K562 (cell line): ENCODE data around the gene PPP4C. TPM values are rescaled to one million over a fixed set of nuclear protein-coding genes. Genes with fewer than 3 reads are reported as not detected.

Experiments
- CBX3 ChIP-seq, 2 experiments: IDR thresholded peaks; 1 replicate in 1 of 2; 2 replicates in 1 of 2; pipeline ENCODE4 v1.6.1; 2012; ENCODE audit warnings: inconsistent platforms in 2 of 2, low read length in 2 of 2, borderline replicate concordance in 1 of 2, control low read depth in 1 of 2
- FOXP1 ChIP-seq: sonication (generic); formaldehyde crosslinking; IDR thresholded peaks from 2 replicates; pipeline ENCODE4 v1.8.0; 2022; ENCODE audit warnings: mild to moderate bottlenecking, missing genetic modification reagents
- MXI1 ChIP-seq: IDR thresholded peaks from 2 replicates; pipeline ENCODE4 v1.6.1; 2011; ENCODE audit warnings: low read depth, mild to moderate bottlenecking, improper control_type of control experiment, low read length
- NFE2 ChIP-seq: IDR thresholded peaks from 2 replicates; pipeline ENCODE4 v1.6.1; 2014; ENCODE audit warnings: antibody characterized with exemption, low read depth
- NFIC ChIP-seq: fragments of 450-650 bp; IDR thresholded peaks from 2 replicates; pipeline ENCODE4 v1.6.1; 2017; ENCODE audit warnings: mild to moderate bottlenecking, inconsistent platforms
- POU5F1 ChIP-seq: fragments of 150-350 bp; IDR thresholded peaks from 2 replicates; pipeline ENCODE4 v1.6.1; 2014; ENCODE audit warnings: borderline replicate concordance, low read length, low read depth, mild to moderate bottlenecking; ENCODE audit not compliant: partially characterized antibody
- SIN3A ChIP-seq, 2 experiments: fragments of 150-350 bp in 1 of 2; IDR thresholded peaks; 2 replicates each; pipeline ENCODE4 v1.6.1; 2011 to 2016; ENCODE audit warnings: borderline replicate concordance in 2 of 2, low read depth in 2 of 2, low read length in 2 of 2, mild to moderate bottlenecking in 2 of 2, moderate library complexity in 2 of 2; ENCODE audit not compliant: control insufficient read depth in 1 of 2
- SMARCE1 ChIP-seq: fragments of 450-650 bp; IDR thresholded peaks from 2 replicates; pipeline ENCODE4 v1.7.1; 2016; ENCODE audit warnings: mild to moderate bottlenecking
- TBP ChIP-seq: optimal IDR thresholded peaks from 2 replicates; pipeline ENCODE3; 2011; ENCODE audit warnings: low read depth, low read length, improper control_type of control experiment
- TOE1 ChIP-seq, 2 experiments: fragments of 450-650 bp in 1 of 2; sonication (generic) in 1 of 2; formaldehyde crosslinking in 1 of 2; IDR thresholded peaks; 2 replicates each; pipeline versions ENCODE4 v1.7.1 to v1.8.0; 2016 to 2022; ENCODE audit warnings: borderline replicate concordance in 2 of 2, mild to moderate bottlenecking in 2 of 2, antibody characterized with exemption in 1 of 2, inconsistent platforms in 1 of 2, low read depth in 1 of 2, missing genetic modification reagents in 1 of 2, moderate library complexity in 1 of 2
- ZBTB1 ChIP-seq: sonication (generic); formaldehyde crosslinking; IDR thresholded peaks from 2 replicates; pipeline ENCODE4 v1.8.1; 2023; ENCODE audit warnings: missing genetic modification reagents, low read depth, mild to moderate bottlenecking, borderline replicate concordance
- ZBTB17 ChIP-seq: fragments of 450-650 bp; formaldehyde crosslinking; IDR thresholded peaks from 2 replicates; pipeline ENCODE4 v1.4.0; 2020; ENCODE audit warnings: mild to moderate bottlenecking
- ZNF77 ChIP-seq: fragments of 250-450 bp; sonication (Bioruptor Pico); IDR thresholded peaks from 2 replicates; pipeline ENCODE4 v1.5.0; 2020
- polyA plus RNA-seq, 8 experiments: library from polyadenylated mRNA; depleted of rRNA in 4 of 8; stranded (reverse) in 5 of 8; unstranded in 3 of 8; fragments of >200 nt; fragmentation: Nextera tagmentation in 2 of 8; fragmentation: Illumina TruSeq in 1 of 8; extraction: Ambion mirVana in 2 of 8; extraction: Trizol in 1 of 8; gene quantifications; 2 replicates each; pipeline versions ENCODE4 v1.2.1 to v1.2.3, GENCODE V29; 2011 to 2014; ENCODE audit warnings: inconsistent platforms in 1 of 8, missing spikeins in 1 of 8
- total RNA-seq, 7 experiments: library from RNA; depleted of rRNA in 6 of 7; stranded (reverse); fragments of >200 nt in 6 of 7; fragmentation: Illumina TruSeq in 2 of 7; extraction: Trizol in 2 of 7; gene quantifications; 2 replicates each; pipeline versions ENCODE4 v1.2.1 to v1.2.3, GENCODE V29; 2011 to 2021; ENCODE audit warnings: low replicate concordance in 1 of 7
- TF ChIP-seq, protein P1 (sequence below), 2 experiments: IDR thresholded peaks; 2 replicates each; pipeline ENCODE4 v1.6.1; 2012; ENCODE audit warnings: improper control_type of control experiment in 2 of 2, low read depth in 2 of 2, low read length in 2 of 2, borderline replicate concordance in 1 of 2
- TF ChIP-seq, protein P2 (sequence below): sonication (generic); formaldehyde crosslinking; IDR thresholded peaks from 2 replicates; pipeline ENCODE4 v1.8.0; 2023; ENCODE audit warnings: missing genetic modification reagents, mild to moderate bottlenecking, borderline replicate concordance
- TF ChIP-seq, protein P3 (sequence below): fragments of 250-450 bp; sonication (Bioruptor Pico); IDR thresholded peaks from 2 replicates; pipeline ENCODE4 v1.5.0; 2020; ENCODE audit warnings: mild to moderate bottlenecking, borderline replicate concordance

PPP4C gene
- total and polyA plus RNA-seq, 9 of the 15 experiments (the other 6 are each of a cell fraction or from before 2014, with no cell fraction given), result 3.5 to 183 (median 131) TPM

DNA sequence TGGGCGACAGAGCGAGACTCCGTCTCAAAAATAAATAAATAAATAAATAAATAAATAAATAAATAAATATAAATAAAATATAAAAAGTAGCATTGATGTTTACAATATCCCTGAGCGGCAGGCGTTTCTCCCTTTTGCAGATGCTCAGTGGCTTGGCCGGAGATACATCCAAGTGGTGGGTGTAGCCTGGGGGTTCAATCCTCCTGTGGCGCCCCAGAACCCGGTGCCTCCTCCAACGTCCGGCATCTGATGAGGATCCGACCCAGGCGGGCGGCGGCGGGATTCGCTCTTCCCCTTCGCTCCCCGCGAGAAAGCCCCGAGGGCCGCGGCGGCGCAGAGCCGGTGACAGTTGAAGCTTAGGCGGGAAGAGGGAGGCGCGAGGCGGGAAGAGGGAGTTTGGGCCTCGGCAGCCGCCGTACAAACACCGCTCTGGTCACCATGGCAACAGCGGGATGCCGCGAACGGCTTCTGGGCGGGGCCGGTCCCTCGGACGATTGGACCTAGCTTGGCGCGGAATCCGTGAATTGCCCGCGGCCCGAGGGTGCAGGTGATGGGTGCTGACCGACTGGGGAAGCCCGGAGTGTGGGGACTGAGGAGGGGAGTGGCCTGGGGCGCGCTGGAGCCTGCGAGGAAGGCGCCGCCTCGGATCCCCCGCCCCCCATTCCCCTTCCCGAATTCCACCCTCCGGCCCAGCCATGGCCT, 23.0 kb upstream of the PPP4C start (continued):
- TF ChIP-seq, protein P1, sequence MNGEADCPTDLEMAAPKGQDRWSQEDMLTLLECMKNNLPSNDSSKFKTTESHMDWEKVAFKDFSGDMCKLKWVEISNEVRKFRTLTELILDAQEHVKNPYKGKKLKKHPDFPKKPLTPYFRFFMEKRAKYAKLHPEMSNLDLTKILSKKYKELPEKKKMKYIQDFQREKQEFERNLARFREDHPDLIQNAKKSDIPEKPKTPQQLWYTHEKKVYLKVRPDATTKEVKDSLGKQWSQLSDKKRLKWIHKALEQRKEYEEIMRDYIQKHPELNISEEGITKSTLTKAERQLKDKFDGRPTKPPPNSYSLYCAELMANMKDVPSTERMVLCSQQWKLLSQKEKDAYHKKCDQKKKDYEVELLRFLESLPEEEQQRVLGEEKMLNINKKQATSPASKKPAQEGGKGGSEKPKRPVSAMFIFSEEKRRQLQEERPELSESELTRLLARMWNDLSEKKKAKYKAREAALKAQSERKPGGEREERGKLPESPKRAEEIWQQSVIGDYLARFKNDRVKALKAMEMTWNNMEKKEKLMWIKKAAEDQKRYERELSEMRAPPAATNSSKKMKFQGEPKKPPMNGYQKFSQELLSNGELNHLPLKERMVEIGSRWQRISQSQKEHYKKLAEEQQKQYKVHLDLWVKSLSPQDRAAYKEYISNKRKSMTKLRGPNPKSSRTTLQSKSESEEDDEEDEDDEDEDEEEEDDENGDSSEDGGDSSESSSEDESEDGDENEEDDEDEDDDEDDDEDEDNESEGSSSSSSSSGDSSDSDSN (IDR thresholded peaks at IDR 0.05; ENCODE audit: borderline replicate concordance in 1 of 2, low read depth in 2 of 2, low read length in 2 of 2), result peak; percentile 43 to 78; a peak in 1 of 4 replicates
- TF ChIP-seq, protein P2, sequence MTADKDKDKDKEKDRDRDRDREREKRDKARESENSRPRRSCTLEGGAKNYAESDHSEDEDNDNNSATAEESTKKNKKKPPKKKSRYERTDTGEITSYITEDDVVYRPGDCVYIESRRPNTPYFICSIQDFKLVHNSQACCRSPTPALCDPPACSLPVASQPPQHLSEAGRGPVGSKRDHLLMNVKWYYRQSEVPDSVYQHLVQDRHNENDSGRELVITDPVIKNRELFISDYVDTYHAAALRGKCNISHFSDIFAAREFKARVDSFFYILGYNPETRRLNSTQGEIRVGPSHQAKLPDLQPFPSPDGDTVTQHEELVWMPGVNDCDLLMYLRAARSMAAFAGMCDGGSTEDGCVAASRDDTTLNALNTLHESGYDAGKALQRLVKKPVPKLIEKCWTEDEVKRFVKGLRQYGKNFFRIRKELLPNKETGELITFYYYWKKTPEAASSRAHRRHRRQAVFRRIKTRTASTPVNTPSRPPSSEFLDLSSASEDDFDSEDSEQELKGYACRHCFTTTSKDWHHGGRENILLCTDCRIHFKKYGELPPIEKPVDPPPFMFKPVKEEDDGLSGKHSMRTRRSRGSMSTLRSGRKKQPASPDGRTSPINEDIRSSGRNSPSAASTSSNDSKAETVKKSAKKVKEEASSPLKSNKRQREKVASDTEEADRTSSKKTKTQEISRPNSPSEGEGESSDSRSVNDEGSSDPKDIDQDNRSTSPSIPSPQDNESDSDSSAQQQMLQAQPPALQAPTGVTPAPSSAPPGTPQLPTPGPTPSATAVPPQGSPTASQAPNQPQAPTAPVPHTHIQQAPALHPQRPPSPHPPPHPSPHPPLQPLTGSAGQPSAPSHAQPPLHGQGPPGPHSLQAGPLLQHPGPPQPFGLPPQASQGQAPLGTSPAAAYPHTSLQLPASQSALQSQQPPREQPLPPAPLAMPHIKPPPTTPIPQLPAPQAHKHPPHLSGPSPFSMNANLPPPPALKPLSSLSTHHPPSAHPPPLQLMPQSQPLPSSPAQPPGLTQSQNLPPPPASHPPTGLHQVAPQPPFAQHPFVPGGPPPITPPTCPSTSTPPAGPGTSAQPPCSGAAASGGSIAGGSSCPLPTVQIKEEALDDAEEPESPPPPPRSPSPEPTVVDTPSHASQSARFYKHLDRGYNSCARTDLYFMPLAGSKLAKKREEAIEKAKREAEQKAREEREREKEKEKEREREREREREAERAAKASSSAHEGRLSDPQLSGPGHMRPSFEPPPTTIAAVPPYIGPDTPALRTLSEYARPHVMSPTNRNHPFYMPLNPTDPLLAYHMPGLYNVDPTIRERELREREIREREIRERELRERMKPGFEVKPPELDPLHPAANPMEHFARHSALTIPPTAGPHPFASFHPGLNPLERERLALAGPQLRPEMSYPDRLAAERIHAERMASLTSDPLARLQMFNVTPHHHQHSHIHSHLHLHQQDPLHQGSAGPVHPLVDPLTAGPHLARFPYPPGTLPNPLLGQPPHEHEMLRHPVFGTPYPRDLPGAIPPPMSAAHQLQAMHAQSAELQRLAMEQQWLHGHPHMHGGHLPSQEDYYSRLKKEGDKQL (CRISPR knock-in tag), result peak; percentile 89
- TF ChIP-seq FOXP1 (CRISPR knock-in tag), result peak; percentile 96
- TF ChIP-seq ZNF77 (CRISPR knock-in tag), result no peak
- peak; percentile 90 for TF ChIP-seq TOE1 (IDR thresholded peaks at IDR 0.05; ENCODE audit: borderline replicate concordance)
- TF ChIP-seq TOE1 (CRISPR knock-in tag; IDR thresholded peaks at IDR 0.05; ENCODE audit: borderline replicate concordance, low read depth), result no peak
- 0 out of 2 replicates have a peak, but pooled peaks have one; percentile 24 for TF ChIP-seq ZBTB1
- TF ChIP-seq MXI1, result peak; percentile 77; the same call in 1 of the 2 replicates
- TF ChIP-seq SMARCE1, result no peak; the same call in 1 of the 2 replicates
- peak; percentile 78 for TF ChIP-seq POU5F1
- TF ChIP-seq TBP, result peak; percentile 46
- TF ChIP-seq SIN3A (IDR thresholded peaks at IDR 0.05; ENCODE audit: borderline replicate concordance in 2 of 2, control insufficient read depth in 1 of 2, low read depth in 2 of 2, low read length in 2 of 2), result peak; percentile 80 to 94; a peak in 1 of 4 replicates
- TF ChIP-seq ZBTB17 (CRISPR knock-in tag), result 0 out of 2 replicates have a peak, but pooled peaks have one; percentile 37
- 0 out of 2 replicates have a peak, but pooled peaks have one; percentile 15 for TF ChIP-seq NFE2
- TF ChIP-seq CBX3 (IDR thresholded peaks at IDR 0.05; ENCODE audit: borderline replicate concordance in 1 of 2, low read length in 2 of 2), result peak in 1 of 2 experiments; percentile 98; a peak in 2 of 3 replicates
- TF ChIP-seq, protein P3, sequence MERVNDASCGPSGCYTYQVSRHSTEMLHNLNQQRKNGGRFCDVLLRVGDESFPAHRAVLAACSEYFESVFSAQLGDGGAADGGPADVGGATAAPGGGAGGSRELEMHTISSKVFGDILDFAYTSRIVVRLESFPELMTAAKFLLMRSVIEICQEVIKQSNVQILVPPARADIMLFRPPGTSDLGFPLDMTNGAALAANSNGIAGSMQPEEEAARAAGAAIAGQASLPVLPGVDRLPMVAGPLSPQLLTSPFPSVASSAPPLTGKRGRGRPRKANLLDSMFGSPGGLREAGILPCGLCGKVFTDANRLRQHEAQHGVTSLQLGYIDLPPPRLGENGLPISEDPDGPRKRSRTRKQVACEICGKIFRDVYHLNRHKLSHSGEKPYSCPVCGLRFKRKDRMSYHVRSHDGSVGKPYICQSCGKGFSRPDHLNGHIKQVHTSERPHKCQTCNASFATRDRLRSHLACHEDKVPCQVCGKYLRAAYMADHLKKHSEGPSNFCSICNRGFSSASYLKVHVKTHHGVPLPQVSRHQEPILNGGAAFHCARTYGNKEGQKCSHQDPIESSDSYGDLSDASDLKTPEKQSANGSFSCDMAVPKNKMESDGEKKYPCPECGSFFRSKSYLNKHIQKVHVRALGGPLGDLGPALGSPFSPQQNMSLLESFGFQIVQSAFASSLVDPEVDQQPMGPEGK (CRISPR knock-in tag), result no peak
- TF ChIP-seq NFIC, result peak; percentile 47
